Endothelial cell (in vitro differentiated cells): ENCODE results near the gene SLC27A1. TPM values are rescaled to one million over a fixed set of nuclear protein-coding genes. Genes with fewer than 3 reads are reported as not detected.

Source experiments
- DNase-seq: peaks from one replicate; pipeline ENCODE4 v3.0.0; 2021; ENCODE audit warnings: low spot score
- H3K27ac Mint-ChIP-seq: one replicate; pipeline ENCODE4 v1.8.0; 2021; ENCODE audit warnings: mixed read lengths, inconsistent platforms; ENCODE audit not compliant: unreplicated experiment
- H3K27me3 Mint-ChIP-seq: one replicate; pipeline ENCODE4 v1.8.0; 2021; ENCODE audit warnings: mild to moderate bottlenecking, moderate library complexity, mixed read lengths, inconsistent platforms; ENCODE audit not compliant: unreplicated experiment
- H3K36me3 Mint-ChIP-seq: one replicate; pipeline ENCODE4 v1.8.0; 2021; ENCODE audit warnings: mild to moderate bottlenecking, low read depth, mixed read lengths, inconsistent platforms; ENCODE audit not compliant: unreplicated experiment
- H3K4me1 Mint-ChIP-seq: one replicate; pipeline ENCODE4 v1.8.0; 2021; ENCODE audit warnings: mild to moderate bottlenecking, mixed read lengths, inconsistent platforms; ENCODE audit not compliant: unreplicated experiment
- H3K4me3 Mint-ChIP-seq: one replicate; pipeline ENCODE4 v1.8.0; 2021; ENCODE audit warnings: mild to moderate bottlenecking, mixed read lengths, inconsistent platforms; ENCODE audit not compliant: unreplicated experiment
- H3K9me3 Mint-ChIP-seq: one replicate; pipeline ENCODE4 v1.8.0; 2021; ENCODE audit warnings: mixed read lengths, inconsistent platforms; ENCODE audit not compliant: unreplicated experiment
- total RNA-seq: library from RNA; stranded (reverse); fragmentation: NEBNext Ultra II Directional; extraction: Animal tissue kit (Norgen Biotek cat#: 25700); gene quantifications from one replicate; pipeline ENCODE4 v1.2.1, GENCODE V29; 2021; ENCODE audit not compliant: unreplicated experiment
- TF ChIP-seq, protein P1 (sequence below): fragments of 200-600 bp; sonication (generic); IDR thresholded peaks from one replicate; pipeline ENCODE4 v1.5.0; 2021; ENCODE audit warnings: antibody characterized with exemption; ENCODE audit not compliant: unreplicated experiment

The SLC27A1 gene
- total RNA-seq, 1 donor from 2014 or later, result 30.2 TPM

GRCh38 chr19:17536955-17537354, 66.6 kb downstream of the SLC27A1 start:
- Mint-ChIP-seq H3K9me3 (no peaks in the 10 kb centered on the region), H3K27ac (no peak overlapping the region), H3K27me3 (peaks cover 15% of the 10 kb centered on the region), H3K36me3 (peaks cover 3% of the 10 kb centered on the region), H3K4me1 (peaks cover 8% of the 10 kb centered on the region), H3K4me3 (no peak overlapping the region)
- DNase-seq, result no peak
- TF ChIP-seq, protein P1, sequence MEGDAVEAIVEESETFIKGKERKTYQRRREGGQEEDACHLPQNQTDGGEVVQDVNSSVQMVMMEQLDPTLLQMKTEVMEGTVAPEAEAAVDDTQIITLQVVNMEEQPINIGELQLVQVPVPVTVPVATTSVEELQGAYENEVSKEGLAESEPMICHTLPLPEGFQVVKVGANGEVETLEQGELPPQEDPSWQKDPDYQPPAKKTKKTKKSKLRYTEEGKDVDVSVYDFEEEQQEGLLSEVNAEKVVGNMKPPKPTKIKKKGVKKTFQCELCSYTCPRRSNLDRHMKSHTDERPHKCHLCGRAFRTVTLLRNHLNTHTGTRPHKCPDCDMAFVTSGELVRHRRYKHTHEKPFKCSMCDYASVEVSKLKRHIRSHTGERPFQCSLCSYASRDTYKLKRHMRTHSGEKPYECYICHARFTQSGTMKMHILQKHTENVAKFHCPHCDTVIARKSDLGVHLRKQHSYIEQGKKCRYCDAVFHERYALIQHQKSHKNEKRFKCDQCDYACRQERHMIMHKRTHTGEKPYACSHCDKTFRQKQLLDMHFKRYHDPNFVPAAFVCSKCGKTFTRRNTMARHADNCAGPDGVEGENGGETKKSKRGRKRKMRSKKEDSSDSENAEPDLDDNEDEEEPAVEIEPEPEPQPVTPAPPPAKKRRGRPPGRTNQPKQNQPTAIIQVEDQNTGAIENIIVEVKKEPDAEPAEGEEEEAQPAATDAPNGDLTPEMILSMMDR, result no peak

- Mint-ChIP-seq H3K36me3 (peaks cover 3% of the 10 kb centered on the region), H3K27ac (peak overlapping the region; percentile 52), H3K4me1 (peaks cover 15% of the 10 kb centered on the region), H3K27me3 (peaks cover 22% of the 10 kb centered on the region), H3K4me3 (peak overlapping the region; percentile 60), H3K9me3 (no peaks in the 10 kb centered on the region)
- TF ChIP-seq, protein P1, result no peak
- DNase-seq, result no peak
These were observed 68.4 kb downstream of the SLC27A1 start for GRCh38 chr19:17538684-17539237.

GRCh38 chr19:17539238-17540117, 69.2 kb downstream of the SLC27A1 start:
- H3K4me3 Mint-ChIP-seq, result peak overlapping the region; percentile 82
- peaks cover 3% of the 10 kb centered on the region for H3K36me3 Mint-ChIP-seq
- H3K9me3 Mint-ChIP-seq, result no peaks in the 10 kb centered on the region
- H3K27ac Mint-ChIP-seq, result no peak overlapping the region
- peak; percentile 95 for DNase-seq
- TF ChIP-seq, protein P1, result peak; percentile 11
- peaks cover 22% of the 10 kb centered on the region for H3K27me3 Mint-ChIP-seq
- H3K4me1 Mint-ChIP-seq, result peaks cover 15% of the 10 kb centered on the region

DNA sequence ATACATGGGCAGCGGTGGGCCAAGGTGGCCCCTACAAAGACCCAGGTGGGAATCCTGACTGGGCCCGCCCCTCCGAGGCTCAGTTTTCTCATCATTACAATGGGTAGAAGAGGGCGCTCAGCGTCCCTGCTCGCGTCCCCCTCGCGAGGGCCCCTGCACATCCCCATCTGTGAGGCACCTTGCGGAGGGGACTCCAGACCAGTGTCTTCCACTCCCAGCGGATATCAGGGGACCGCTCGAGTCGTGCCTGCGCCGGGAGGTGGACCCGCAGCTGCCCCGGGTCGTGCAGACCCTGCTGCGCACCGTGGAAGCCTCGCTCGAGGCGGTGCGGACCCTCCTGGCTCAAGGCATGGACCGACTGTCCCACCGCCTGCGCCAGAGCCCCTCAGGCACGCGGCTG, 69.8 kb downstream of the SLC27A1 start:
- H3K36me3 Mint-ChIP-seq, result peaks cover 3% of the 10 kb centered on the region
- TF ChIP-seq, protein P1, result no peak
- no peak overlapping the region for H3K27ac Mint-ChIP-seq
- DNase-seq, result no peak
- H3K27me3 Mint-ChIP-seq, result peaks cover 23% of the 10 kb centered on the region
- H3K4me1 Mint-ChIP-seq, result peaks cover 15% of the 10 kb centered on the region
- H3K9me3 Mint-ChIP-seq, result no peaks in the 10 kb centered on the region
- no peak overlapping the region for H3K4me3 Mint-ChIP-seq
